ENCODE results near the gene TIRAP.

The TIRAP gene

DNA sequence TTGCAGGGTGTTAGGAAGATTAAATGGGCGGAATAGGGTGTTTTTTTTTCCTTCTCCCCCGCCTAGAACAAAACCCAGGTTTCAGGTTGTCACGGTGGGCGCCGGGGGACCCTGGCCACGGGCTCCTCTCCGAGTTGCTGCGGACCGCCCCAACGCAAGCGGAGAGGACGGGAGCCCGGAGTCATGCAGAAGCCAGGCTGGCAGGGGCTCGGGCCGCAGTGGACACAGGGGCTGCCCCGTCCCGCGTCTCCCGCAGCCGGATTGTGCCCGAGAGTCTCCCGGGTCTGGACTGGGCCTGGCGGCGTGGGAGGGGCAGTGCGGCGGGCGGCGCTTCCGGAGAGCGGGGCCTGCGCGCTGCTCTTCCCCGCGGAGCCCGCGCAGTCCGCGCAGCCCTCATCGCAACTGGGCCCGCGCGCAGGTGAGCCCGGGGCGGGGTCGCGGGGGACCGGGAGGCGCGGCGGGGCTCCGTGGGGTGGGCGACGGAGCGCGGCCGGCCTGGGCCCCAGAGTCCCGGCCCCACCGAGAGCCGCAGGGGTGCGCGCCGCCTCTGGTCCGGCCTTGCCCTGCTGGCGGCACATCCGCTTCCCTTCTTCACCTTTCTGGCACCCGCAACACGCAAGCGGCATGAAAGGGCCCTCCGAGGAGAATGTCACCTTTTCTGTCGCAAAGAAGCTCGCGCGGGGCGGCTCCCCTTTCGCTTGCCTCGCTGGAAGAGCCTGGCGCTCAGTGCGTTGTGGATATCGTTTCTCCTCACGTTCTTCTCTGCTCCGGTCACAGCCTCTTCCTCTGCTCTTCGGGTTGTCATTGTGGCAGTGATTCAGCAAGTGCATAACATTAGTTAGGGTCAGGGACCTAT lies at the start of gene TIRAP:
TSS of gene TIRAP (plus strand) at position 358 of the 856 bp plus-strand sequence. CDS start 7,802 bp downstream, outside the sequence.
- Histone ChIP-seq H4K20me1 (ENCODE audit: insufficient read depth, low read length) (no peaks in the 10 kb centered on the region), H3K4me2 (ENCODE audit: low read depth, low read length) (peak within 1 kb of the TSS; percentile 89), H3K79me2 (ENCODE audit: low read length) (peaks cover 35% of the 10 kb centered on the region), H3K4me1 (ENCODE audit: low read length) (peaks cover 7% of the 10 kb centered on the region), H3K9me2 (replicated peaks; ENCODE audit: insufficient read depth, low read length) (no peaks in the 10 kb centered on the region), H3K4me3 (ENCODE audit: low read length) (peak within 1 kb of the TSS; percentile 79), H3K36me3 (replicated peaks; ENCODE audit: insufficient read depth, low read length) (no peaks in the 10 kb centered on the region), H3K27ac (ENCODE audit: low read length) (peak within 1 kb of the TSS; percentile 77), H3F3A (ENCODE audit: insufficient read depth, low read length) (peaks cover 20% of the 10 kb centered on the region), H3K27me3 (replicated peaks; ENCODE audit: insufficient read depth, low read length) (no peaks in the 10 kb centered on the region), H2AFZ (ENCODE audit: low read length) (peak within 1 kb of the TSS; percentile 79), H3K9me3 (replicated peaks; ENCODE audit: insufficient read depth, low read length) (no peaks in the 10 kb centered on the region), H3K9ac (ENCODE audit: low read length) (peak within 1 kb of the TSS; percentile 88)
- peak; percentile 61 for DNase-seq
- TF ChIP-seq CTCF (IDR thresholded peaks at IDR 0.05; ENCODE audit: low read length) (no peak), EZH2phosphoT487 (IDR thresholded peaks at IDR 0.05; ENCODE audit: low read length) (no peak), EZH2 (optimal IDR thresholded peaks at IDR 0.05; ENCODE audit: low read depth, low read length) (no peak)

DNA sequence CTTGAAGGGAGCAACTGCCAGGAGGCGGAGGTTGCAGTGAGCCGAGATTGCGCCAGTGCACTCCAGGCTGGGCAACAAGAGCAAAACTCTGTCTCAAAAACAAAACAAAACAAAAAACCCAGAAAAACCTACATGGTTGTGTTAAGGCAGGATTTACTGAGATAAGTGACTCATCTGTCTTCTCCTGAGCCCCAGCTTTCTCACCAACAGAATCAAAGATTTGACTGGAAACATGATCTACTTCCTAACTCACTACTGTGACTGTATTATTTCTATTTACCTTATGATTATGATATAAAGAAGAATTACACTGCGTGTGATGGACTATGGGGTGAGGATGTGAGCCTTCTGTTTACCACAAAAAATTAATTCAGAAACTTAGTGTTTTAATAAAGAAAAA lies 49.5 kb upstream of the TIRAP start:
- H3K9me2 ChIP-seq (replicated peaks; ENCODE audit: insufficient read depth, low read length): no peaks in the 10 kb centered on the region
- H3K4me1 ChIP-seq (ENCODE audit: low read length): no peaks in the 10 kb centered on the region
- H3K4me2 ChIP-seq (ENCODE audit: low read depth, low read length): no peak overlapping the region
- no peak overlapping the region for H3K4me3 ChIP-seq (ENCODE audit: low read length)
- no peaks in the 10 kb centered on the region for H3K9me3 ChIP-seq (replicated peaks; ENCODE audit: insufficient read depth, low read length)
- no peaks in the 10 kb centered on the region for H3K36me3 ChIP-seq (replicated peaks; ENCODE audit: insufficient read depth, low read length)
- H3K79me2 ChIP-seq (ENCODE audit: low read length): no peaks in the 10 kb centered on the region
- no peak overlapping the region for H3K9ac ChIP-seq (ENCODE audit: low read length)
- H3K27ac ChIP-seq (ENCODE audit: low read length): no peak overlapping the region
- TF ChIP-seq EZH2 (optimal IDR thresholded peaks at IDR 0.05; ENCODE audit: low read depth, low read length): no peak
- no peak for TF ChIP-seq CTCF (IDR thresholded peaks at IDR 0.05; ENCODE audit: low read length)
- no peak for TF ChIP-seq EZH2phosphoT487 (IDR thresholded peaks at IDR 0.05; ENCODE audit: low read length)
- H3F3A ChIP-seq (ENCODE audit: insufficient read depth, low read length): no peaks in the 10 kb centered on the region
- H2AFZ ChIP-seq (ENCODE audit: low read length): no peak overlapping the region
- H4K20me1 ChIP-seq (ENCODE audit: insufficient read depth, low read length): no peaks in the 10 kb centered on the region
- no peaks in the 10 kb centered on the region for H3K27me3 ChIP-seq (replicated peaks; ENCODE audit: insufficient read depth, low read length)
- no peak for DNase-seq

GRCh38 chr11:126246636-126247035 lies 36.3 kb upstream of the TIRAP start:
- no peak for TF ChIP-seq EZH2phosphoT487 (IDR thresholded peaks at IDR 0.05; ENCODE audit: low read length)
- no peak for TF ChIP-seq CTCF (IDR thresholded peaks at IDR 0.05; ENCODE audit: low read length)
- no peak for TF ChIP-seq EZH2 (optimal IDR thresholded peaks at IDR 0.05; ENCODE audit: low read depth, low read length)
- no peaks in the 10 kb centered on the region for H4K20me1 ChIP-seq (ENCODE audit: insufficient read depth, low read length)
- no peak for DNase-seq
- no peak overlapping the region for H2AFZ ChIP-seq (ENCODE audit: low read length)
- no peaks in the 10 kb centered on the region for H3K9me2 ChIP-seq (replicated peaks; ENCODE audit: insufficient read depth, low read length)
- H3K27ac ChIP-seq (ENCODE audit: low read length): no peak overlapping the region
- peaks cover 5% of the 10 kb centered on the region; the same call in 1 of the 2 replicates for H3K36me3 ChIP-seq (replicated peaks; ENCODE audit: insufficient read depth, low read length)
- H3K4me2 ChIP-seq (ENCODE audit: low read depth, low read length): no peak overlapping the region
- no peaks in the 10 kb centered on the region for H3F3A ChIP-seq (ENCODE audit: insufficient read depth, low read length)
- no peaks in the 10 kb centered on the region for H3K27me3 ChIP-seq (replicated peaks; ENCODE audit: insufficient read depth, low read length)
- no peaks in the 10 kb centered on the region for H3K9me3 ChIP-seq (replicated peaks; ENCODE audit: insufficient read depth, low read length)
- H3K9ac ChIP-seq (ENCODE audit: low read length): no peak overlapping the region
- no peak overlapping the region for H3K4me3 ChIP-seq (ENCODE audit: low read length)
- no peaks in the 10 kb centered on the region for H3K79me2 ChIP-seq (ENCODE audit: low read length)
- H3K4me1 ChIP-seq (ENCODE audit: low read length): no peaks in the 10 kb centered on the region

All from MM.1S (cell line).